ENCODE results near the gene TAOK1. TPM values are rescaled to one million over a fixed set of nuclear protein-coding genes. Genes with fewer than 3 reads are reported as not detected.

TAOK1 gene
- total and polyA plus RNA-seq, 2 of the 13 experiments (the other 11 are each of a cell fraction or from before 2014, with no cell fraction given), result 14.1 to 23.0 TPM

DNA sequence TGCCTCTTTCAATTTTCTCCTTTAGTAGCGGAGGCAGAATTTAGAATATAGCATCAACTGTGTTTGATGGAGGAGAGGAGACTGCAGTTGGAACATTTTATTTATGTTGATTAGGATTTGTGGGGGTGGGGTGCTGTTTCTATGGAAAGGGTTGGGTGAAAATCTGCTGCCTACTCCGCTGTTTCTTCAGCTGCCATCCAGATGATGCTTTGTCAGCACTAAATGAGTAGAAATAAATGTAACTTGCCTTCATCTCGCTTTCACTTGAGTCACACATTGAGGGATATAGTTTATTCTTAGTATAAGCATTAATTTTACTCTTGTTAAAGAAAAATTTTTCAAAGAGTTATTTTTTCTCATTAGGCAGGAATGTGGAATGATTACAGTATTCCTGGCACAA is 134.5 kb downstream of the TAOK1 start (continued):
- TF ChIP-seq, protein P1, sequence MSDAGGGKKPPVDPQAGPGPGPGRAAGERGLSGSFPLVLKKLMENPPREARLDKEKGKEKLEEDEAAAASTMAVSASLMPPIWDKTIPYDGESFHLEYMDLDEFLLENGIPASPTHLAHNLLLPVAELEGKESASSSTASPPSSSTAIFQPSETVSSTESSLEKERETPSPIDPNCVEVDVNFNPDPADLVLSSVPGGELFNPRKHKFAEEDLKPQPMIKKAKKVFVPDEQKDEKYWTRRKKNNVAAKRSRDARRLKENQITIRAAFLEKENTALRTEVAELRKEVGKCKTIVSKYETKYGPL (CRISPR knock-in tag; IDR thresholded peaks at IDR 0.05), result no peak
- TF ChIP-seq GATA4 (IDR thresholded peaks at IDR 0.05; ENCODE audit: borderline replicate concordance, low read depth), result no peak
- no peak for TF ChIP-seq GATAD2A (CRISPR knock-in tag; IDR thresholded peaks at IDR 0.05)
- TF ChIP-seq FOXK1 (CRISPR knock-in tag; IDR thresholded peaks at IDR 0.05; ENCODE audit: borderline replicate concordance, low read depth), result no peak
- no peak for TF ChIP-seq ZNF274 (CRISPR knock-in tag; IDR thresholded peaks at IDR 0.05)

DNA sequence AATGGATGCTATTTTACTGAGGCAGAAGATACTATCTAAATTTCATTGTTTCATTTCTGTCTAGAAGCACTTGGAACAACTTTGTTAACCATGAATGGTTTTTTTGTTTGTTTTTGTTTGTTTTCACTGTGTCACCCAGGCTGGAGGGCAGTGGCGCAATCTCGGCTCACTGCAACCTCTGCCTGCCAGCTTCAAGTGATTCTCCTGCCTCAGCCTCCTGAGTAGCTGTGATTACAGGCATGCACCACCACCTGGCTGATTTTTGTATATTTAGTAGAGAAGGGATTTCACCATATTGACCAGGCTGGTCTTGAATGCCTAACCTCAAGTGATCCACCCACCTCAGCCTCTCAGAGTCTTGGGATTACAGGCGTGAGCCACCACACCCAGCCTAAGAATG is 136.2 kb downstream of the TAOK1 start:
- WGBS (ENCODE audit: low lambda C conversion rate), result 86% methylated on average over 3 of the region's 3 CpGs
- DNase-seq (ENCODE audit: low spot score), result no peak
- TF ChIP-seq RBAK (CRISPR knock-in tag; IDR thresholded peaks at IDR 0.05) (no peak), FOXA3 (CRISPR knock-in tag; IDR thresholded peaks at IDR 0.05) (0 out of 2 replicates have a peak, but pooled peaks have one; percentile 8), CEBPG (CRISPR knock-in tag; IDR thresholded peaks at IDR 0.05) (peak; percentile 57), ZNF460 (CRISPR knock-in tag; IDR thresholded peaks at IDR 0.05; ENCODE audit: borderline replicate concordance) (peak; percentile 75; the same call in 1 of the 2 replicates), ZNF629 (CRISPR knock-in tag; conservative IDR thresholded peaks at IDR 0.05) (no peak), FOSL2 (CRISPR knock-in tag; IDR thresholded peaks at IDR 0.05) (peak; percentile 65), SOX5 (CRISPR knock-in tag; IDR thresholded peaks at IDR 0.05; ENCODE audit: borderline replicate concordance) (peak; percentile 23; the same call in 1 of the 2 replicates), ZNF644 (CRISPR knock-in tag; IDR thresholded peaks at IDR 0.05; ENCODE audit: low read depth) (no peak), RAD51 (IDR thresholded peaks at IDR 0.05; ENCODE audit: borderline replicate concordance) (no peak), CEBPB (IDR thresholded peaks at IDR 0.05; ENCODE audit: borderline replicate concordance, low read depth, low read length) (peak; percentile 77), SOX13 (IDR thresholded peaks at IDR 0.05) (no peak), SOX13 (CRISPR knock-in tag; conservative IDR thresholded peaks at IDR 0.05 in 1 of 2, IDR thresholded peaks at IDR 0.05 in 1 of 2) (peak in 1 of 2 experiments; percentile 18; a peak in 1 of 4 replicates), ZNF446 (CRISPR knock-in tag; IDR thresholded peaks at IDR 0.05) (no peak), SAP130 (CRISPR knock-in tag; IDR thresholded peaks at IDR 0.05; ENCODE audit: low read depth) (0 out of 2 replicates have a peak, but pooled peaks have one; percentile 18)
- TF ChIP-seq, protein P2, sequence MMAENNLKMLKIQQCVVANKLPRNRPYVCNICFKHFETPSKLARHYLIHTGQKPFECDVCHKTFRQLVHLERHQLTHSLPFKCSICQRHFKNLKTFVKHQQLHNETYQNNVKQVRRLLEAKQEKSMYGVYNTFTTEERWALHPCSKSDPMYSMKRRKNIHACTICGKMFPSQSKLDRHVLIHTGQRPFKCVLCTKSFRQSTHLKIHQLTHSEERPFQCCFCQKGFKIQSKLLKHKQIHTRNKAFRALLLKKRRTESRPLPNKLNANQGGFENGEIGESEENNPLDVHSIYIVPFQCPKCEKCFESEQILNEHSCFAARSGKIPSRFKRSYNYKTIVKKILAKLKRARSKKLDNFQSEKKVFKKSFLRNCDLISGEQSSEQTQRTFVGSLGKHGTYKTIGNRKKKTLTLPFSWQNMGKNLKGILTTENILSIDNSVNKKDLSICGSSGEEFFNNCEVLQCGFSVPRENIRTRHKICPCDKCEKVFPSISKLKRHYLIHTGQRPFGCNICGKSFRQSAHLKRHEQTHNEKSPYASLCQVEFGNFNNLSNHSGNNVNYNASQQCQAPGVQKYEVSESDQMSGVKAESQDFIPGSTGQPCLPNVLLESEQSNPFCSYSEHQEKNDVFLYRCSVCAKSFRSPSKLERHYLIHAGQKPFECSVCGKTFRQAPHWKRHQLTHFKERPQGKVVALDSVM (CRISPR knock-in tag; IDR thresholded peaks at IDR 0.05), result peak; percentile 79; the same call in 1 of the 2 replicates
- TF ChIP-seq, protein P3, sequence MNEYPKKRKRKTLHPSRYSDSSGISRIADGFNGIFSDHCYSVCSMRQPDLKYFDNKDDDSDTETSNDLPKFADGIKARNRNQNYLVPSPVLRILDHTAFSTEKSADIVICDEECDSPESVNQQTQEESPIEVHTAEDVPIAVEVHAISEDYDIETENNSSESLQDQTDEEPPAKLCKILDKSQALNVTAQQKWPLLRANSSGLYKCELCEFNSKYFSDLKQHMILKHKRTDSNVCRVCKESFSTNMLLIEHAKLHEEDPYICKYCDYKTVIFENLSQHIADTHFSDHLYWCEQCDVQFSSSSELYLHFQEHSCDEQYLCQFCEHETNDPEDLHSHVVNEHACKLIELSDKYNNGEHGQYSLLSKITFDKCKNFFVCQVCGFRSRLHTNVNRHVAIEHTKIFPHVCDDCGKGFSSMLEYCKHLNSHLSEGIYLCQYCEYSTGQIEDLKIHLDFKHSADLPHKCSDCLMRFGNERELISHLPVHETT (CRISPR knock-in tag; conservative IDR thresholded peaks at IDR 0.05), result no peak

More for the DNA sequence above, 136.2 kb downstream of the TAOK1 start:
- POLR2A ChIA-PET, result no interaction called here
- Histone ChIP-seq H3K27ac (ENCODE audit: extremely low read length, insufficient read depth, low read length) (no peak overlapping the region), H3K79me2 (ENCODE audit: insufficient read depth, low read length) (no peaks in the 10 kb centered on the region), H3K4me2 (ENCODE audit: low read depth, low read length) (no peak overlapping the region), H4K20me1 (ENCODE audit: insufficient read depth, low read length) (no peaks in the 10 kb centered on the region), H3K36me3 (replicated peaks in 1 of 2; ENCODE audit: control insufficient read depth in 1 of 2, insufficient read depth in 2 of 2, low read length in 2 of 2) (peaks cover 8 to 40% of the 10 kb centered on the region in 2 experiments; a peak in 4 of 5 replicates), H3K4me3 (replicated peaks in 1 of 3; ENCODE audit: insufficient read depth in 1 of 3, low read depth in 2 of 3, low read length in 3 of 3) (no peak overlapping the region), H3K9me3 (ENCODE audit: low read length) (no peaks in the 10 kb centered on the region), H3K9ac (ENCODE audit: insufficient read depth, low read depth, low read length) (no peak overlapping the region), H3K27me3 (ENCODE audit: control insufficient read depth in 1 of 2, insufficient read depth in 2 of 2, low read length in 2 of 2) (no peaks in the 10 kb centered on the region), H3K4me1 (ENCODE audit: insufficient read depth, low read length) (0 out of 2 replicates have a peak, but pooled peaks cover 4% of the 10 kb centered on the region), H2AFZ (ENCODE audit: low read length) (no peak overlapping the region)
- FAIRE-seq, result no peak
- intact Hi-C loops (cut with micrococcal nuclease; ENCODE audit: unreplicated experiment), result no loop called here
- in situ Hi-C loops (cut with HindIII; ENCODE audit: extremely low pct_ligation_motif_present, low pct_unique_long_range_greater_than_20kb), result no loop called here
- ATAC-seq, result no peak
- no TSS peak for BruUV-seq (replicated peaks)
- CTCF ChIA-PET (ENCODE audit: low intra/inter-chr PET ratio, low total read pairs), result no interaction called here

All from HepG2 (cell line).